BJ (cell line): Measurements from ENCODE around the gene DALRD3. TPM values are rescaled to one million over a fixed set of nuclear protein-coding genes. Genes with fewer than 3 reads are reported as not detected.

Experiments
- CTCF ChIA-PET: fragments of 350-600 bp; formaldehyde crosslinking; extraction: SDS; loops from one replicate; lab custom pipeline; 2021; ENCODE audit warnings: antibody characterized with exemption, inconsistent platforms; lab: Yijun Ruan, JAX
- POLR2A ChIA-PET: fragments of 300-600 bp; sonication (Branson Sonifier 250); formaldehyde crosslinking; extraction: SDS; loops from one replicate; lab custom pipeline; 2021; ENCODE audit warnings: antibody characterized with exemption; lab: Charles Lee
- DNase-seq: peaks from one replicate; pipeline ENCODE4 v3.0.0-alpha.2; 2011; ENCODE audit warnings: low read depth
- H3K27me3 ChIP-seq: 2 replicates; pipeline ENCODE4 v1.6.0; 2011; ENCODE audit warnings: low read length; ENCODE audit not compliant: control insufficient read depth, insufficient read depth
- H3K36me3 ChIP-seq: 2 replicates; pipeline ENCODE4 v1.5.1; 2011; ENCODE audit warnings: low read length; ENCODE audit not compliant: control insufficient read depth, insufficient read depth
- H3K4me3 ChIP-seq: 2 replicates; pipeline ENCODE4 v1.5.1; 2011; ENCODE audit warnings: low read depth, mild to moderate bottlenecking, control low read depth, low read length
- polyA plus RNA-seq: library from polyadenylated mRNA; depleted of rRNA; stranded (reverse); fragments of >200 nt; gene quantifications from 2 replicates; pipeline ENCODE4 v1.2.3, GENCODE V29; 2011; rRNA removed
- small RNA-seq: library from RNA; depleted of rRNA; stranded (forward); fragments of <200 nt; gene quantifications from one replicate; pipeline ENCODE3, GENCODE V24; 2012; ENCODE audit warnings: low replicate concordance, low read depth; ENCODE audit not compliant: insufficient read length
- TF ChIP-seq, protein P1 (sequence below): IDR thresholded peaks from 2 replicates; pipeline ENCODE4 v1.5.1; 2011; ENCODE audit warnings: low read depth, mild to moderate bottlenecking, control low read depth, inconsistent platforms, low read length, moderate library complexity; ENCODE audit not compliant: insufficient read depth

DALRD3 gene
- polyA plus RNA-seq, 1 experiment, result 59.6 TPM

DNA sequence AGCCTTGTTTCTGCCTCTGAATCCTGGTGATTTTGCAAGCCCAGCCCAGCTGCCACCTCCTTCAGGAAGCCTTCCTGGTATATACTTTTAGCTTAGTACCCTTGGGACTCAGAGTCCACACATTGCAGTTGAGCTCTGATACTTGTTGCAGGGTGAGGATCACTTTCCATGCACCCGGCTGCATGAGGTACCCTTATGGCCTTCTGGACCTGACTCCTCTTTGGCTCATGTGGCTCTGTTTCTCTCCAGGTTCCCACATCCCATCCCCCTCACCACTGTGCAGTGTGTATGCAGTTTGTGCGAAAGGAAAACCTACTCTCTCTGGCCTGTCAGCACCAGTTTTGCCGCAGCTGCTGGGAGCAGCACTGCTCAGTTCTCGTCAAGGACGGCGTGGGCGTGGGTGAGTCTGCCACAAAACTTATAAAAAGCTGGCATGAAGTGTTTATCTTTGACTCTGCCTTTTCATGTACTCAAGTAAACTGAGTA is 51.5 kb downstream of the DALRD3 start:
- TF ChIP-seq, protein P1, sequence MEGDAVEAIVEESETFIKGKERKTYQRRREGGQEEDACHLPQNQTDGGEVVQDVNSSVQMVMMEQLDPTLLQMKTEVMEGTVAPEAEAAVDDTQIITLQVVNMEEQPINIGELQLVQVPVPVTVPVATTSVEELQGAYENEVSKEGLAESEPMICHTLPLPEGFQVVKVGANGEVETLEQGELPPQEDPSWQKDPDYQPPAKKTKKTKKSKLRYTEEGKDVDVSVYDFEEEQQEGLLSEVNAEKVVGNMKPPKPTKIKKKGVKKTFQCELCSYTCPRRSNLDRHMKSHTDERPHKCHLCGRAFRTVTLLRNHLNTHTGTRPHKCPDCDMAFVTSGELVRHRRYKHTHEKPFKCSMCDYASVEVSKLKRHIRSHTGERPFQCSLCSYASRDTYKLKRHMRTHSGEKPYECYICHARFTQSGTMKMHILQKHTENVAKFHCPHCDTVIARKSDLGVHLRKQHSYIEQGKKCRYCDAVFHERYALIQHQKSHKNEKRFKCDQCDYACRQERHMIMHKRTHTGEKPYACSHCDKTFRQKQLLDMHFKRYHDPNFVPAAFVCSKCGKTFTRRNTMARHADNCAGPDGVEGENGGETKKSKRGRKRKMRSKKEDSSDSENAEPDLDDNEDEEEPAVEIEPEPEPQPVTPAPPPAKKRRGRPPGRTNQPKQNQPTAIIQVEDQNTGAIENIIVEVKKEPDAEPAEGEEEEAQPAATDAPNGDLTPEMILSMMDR, result no peak
- ChIA-PET CTCF (interaction anchor here (1.5 to 2.3 kb wide), 2 partner anchors 19 to 21 kb away, joined by 4 to 7 read pairs; no protein-coding TSS in a partner anchor), POLR2A (no interaction called here)
- DNase-seq, result no peak
- Histone ChIP-seq H3K27me3 (no peaks in the 10 kb centered on the region), H3K4me3 (no peak overlapping the region), H3K36me3 (peaks cover 15% of the 10 kb centered on the region)

DNA sequence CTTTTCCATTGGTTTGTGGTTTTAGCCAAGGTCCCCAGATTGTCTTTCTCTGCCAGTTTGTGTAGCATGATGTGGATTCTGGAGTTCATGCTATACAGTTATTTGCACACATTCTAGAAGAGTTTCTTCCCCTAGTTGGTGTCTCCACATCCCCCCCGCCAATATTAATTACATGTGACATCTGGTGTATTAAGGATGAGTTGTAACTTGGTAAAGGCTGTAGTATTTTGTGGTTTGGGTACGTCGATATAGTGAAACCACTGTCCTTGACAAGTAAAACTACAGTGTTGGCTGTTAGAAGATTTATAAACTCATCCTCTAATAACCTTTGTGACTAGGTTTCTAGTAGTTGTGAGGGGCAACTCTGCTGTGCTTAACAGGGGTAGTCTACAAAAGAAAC is 52.0 kb downstream of the DALRD3 start:
- TF ChIP-seq, protein P1, result no peak
- Histone ChIP-seq H3K4me3 (no peak overlapping the region), H3K36me3 (peaks cover 14% of the 10 kb centered on the region), H3K27me3 (no peaks in the 10 kb centered on the region)
- ChIA-PET CTCF (interaction anchor here (0.7 to 2.3 kb wide), 3 partner anchors 20 to 428 kb away, joined by 3 to 7 read pairs (median 4); no protein-coding TSS in a partner anchor), POLR2A (no interaction called here)
- DNase-seq, result no peak

Small RNAs within 50 kb of the gene (small RNA-seq; reads per million reads assigned to genes)
- gene MIR191 (18,023 reads per million, percentile 99 among the genes with 10 or more reads in this experiment), gene MIR425 (2,037 reads per million, percentile 97 among the genes with 10 or more reads in this experiment)

Other genes with a start within 250 kb of the DALRD3 start
- gene PRKAR2A, start 170.7 kb downstream of the DALRD3 start, polyA plus RNA-seq, result 9.0 and 15.3 TPM in 2 replicates
- gene SLC25A20, start 119.7 kb downstream of the DALRD3 start, polyA plus RNA-seq, result 20.4 and 30.2 TPM in 2 replicates
- gene ARIH2, start 99.7 kb downstream of the DALRD3 start, polyA plus RNA-seq, result 72.6 and 96.7 TPM in 2 replicates
- 25.8 and 38.4 TPM in 2 replicates for gene P4HTM, start 28.3 kb downstream of the DALRD3 start, polyA plus RNA-seq
- 100 and 164 TPM in 2 replicates for gene WDR6, start 11.2 kb downstream of the DALRD3 start, polyA plus RNA-seq
- 65.1 and 89.5 TPM in 2 replicates for gene NDUFAF3, start 3.5 kb upstream of the DALRD3 start, polyA plus RNA-seq
- 280 and 395 TPM in 2 replicates for gene IMPDH2, start 10.8 kb upstream of the DALRD3 start, polyA plus RNA-seq
- gene QRICH1, start 75.5 kb upstream of the DALRD3 start, polyA plus RNA-seq, result 51.8 and 77.3 TPM in 2 replicates
- gene QARS1, start 86.2 kb upstream of the DALRD3 start, polyA plus RNA-seq, result 221 and 339 TPM in 2 replicates
- 32.9 and 54.6 TPM in 2 replicates for gene USP19, start 102.2 kb upstream of the DALRD3 start, polyA plus RNA-seq
- gene LAMB2, start 114.5 kb upstream of the DALRD3 start, polyA plus RNA-seq, result 967 and 1,544 TPM in 2 replicates
- gene CCDC71, start 147.8 kb upstream of the DALRD3 start, polyA plus RNA-seq, result 23.1 and 33.3 TPM in 2 replicates
- 33.8 and 47.8 TPM in 2 replicates for gene KLHDC8B, start 153.0 kb upstream of the DALRD3 start, polyA plus RNA-seq